Measurements from ENCODE around the gene ZFHX3.

Gene ZFHX3

GRCh38 chr16:72950669-72951068 is 97.3 kb downstream of the ZFHX3 start:
- no peak for DNase-seq (ENCODE audit: low read depth)

GRCh38 chr16:72948238-72948829 is 99.6 kb downstream of the ZFHX3 start:
- no peak for DNase-seq (ENCODE audit: low read depth)

- no peak for DNase-seq (ENCODE audit: low read depth)
These were observed 100.3 kb downstream of the ZFHX3 start for GRCh38 chr16:72947379-72948237.

GRCh38 chr16:72946474-72947194 is 101.3 kb downstream of the ZFHX3 start:
- DNase-seq (ENCODE audit: low read depth): no peak

- DNase-seq (ENCODE audit: low read depth): no peak
These were observed 101.9 kb downstream of the ZFHX3 start for GRCh38 chr16:72946063-72946462.

GRCh38 chr16:72945611-72946010 is 102.3 kb downstream of the ZFHX3 start:
- no peak for DNase-seq (ENCODE audit: low read depth)

- DNase-seq (ENCODE audit: low read depth): no peak
These were observed 103.0 kb downstream of the ZFHX3 start for GRCh38 chr16:72944757-72945485.

- DNase-seq (ENCODE audit: low read depth): no peak
These were observed 105.9 kb downstream of the ZFHX3 start for GRCh38 chr16:72942021-72942420.

- DNase-seq (ENCODE audit: low read depth): no peak
These were observed 107.0 kb downstream of the ZFHX3 start for GRCh38 chr16:72940886-72941285.

- DNase-seq (ENCODE audit: low read depth): peak; percentile 22
These were observed 108.7 kb downstream of the ZFHX3 start for GRCh38 chr16:72939247-72939646.

- DNase-seq (ENCODE audit: low read depth): peak; percentile 75
These were observed 109.1 kb downstream of the ZFHX3 start for GRCh38 chr16:72938795-72939164.

- DNase-seq (ENCODE audit: low read depth): no peak
These were observed 109.8 kb downstream of the ZFHX3 start for GRCh38 chr16:72937916-72938794.

- DNase-seq (ENCODE audit: low read depth): no peak
These were observed 110.6 kb downstream of the ZFHX3 start for GRCh38 chr16:72937360-72937759.

GRCh38 chr16:72936408-72936807 is 111.5 kb downstream of the ZFHX3 start:
- DNase-seq (ENCODE audit: low read depth): no peak

- no peak for DNase-seq (ENCODE audit: low read depth)
These were observed 112.0 kb downstream of the ZFHX3 start for GRCh38 chr16:72935896-72936295.

GRCh38 chr16:72934636-72935403 is 113.1 kb downstream of the ZFHX3 start:
- no peak for DNase-seq (ENCODE audit: low read depth)

- DNase-seq (ENCODE audit: low read depth): no peak
These were observed 115.1 kb downstream of the ZFHX3 start for GRCh38 chr16:72932677-72933335.

GRCh38 chr16:72932050-72932449 is 115.9 kb downstream of the ZFHX3 start:
- no peak for DNase-seq (ENCODE audit: low read depth)

- no peak for DNase-seq (ENCODE audit: low read depth)
These were observed 117.5 kb downstream of the ZFHX3 start for GRCh38 chr16:72930396-72930795.

All from GM04504 (cell line).